CD14-positive monocyte (primary cell): ENCODE measurements around the gene DPP10. TPM values are rescaled to one million over a fixed set of nuclear protein-coding genes. Genes with fewer than 3 reads are reported as not detected.

ENCODE experiments used
- DNase-seq, 3 donors: peaks; one replicate each; pipeline ENCODE4 v3.0.0-alpha.2; 2011 to 2022
- H2AFZ ChIP-seq: 2 replicates; pipeline ENCODE4 v1.6.0; 2012; ENCODE audit warnings: mild to moderate bottlenecking, low read depth, low read length, inconsistent platforms; ENCODE audit not compliant: insufficient read depth, poor library complexity, severe bottlenecking
- H3K27ac ChIP-seq, 2 donors: 1 replicate in 1 of 2; 2 replicates in 1 of 2; pipeline ENCODE4 v1.5.1; 2012 to 2013; ENCODE audit warnings: low read length in 2 of 2, control low read depth in 1 of 2, inconsistent platforms in 1 of 2, low read depth in 1 of 2, mild to moderate bottlenecking in 1 of 2
- H3K27me3 ChIP-seq, 2 donors: one replicate each; pipeline versions ENCODE4 v1.6.0 to v1.6.1; 2011 to 2013; ENCODE audit warnings: low read length in 2 of 2; ENCODE audit not compliant: control insufficient read depth in 2 of 2, insufficient read depth in 2 of 2
- H3K36me3 ChIP-seq, 2 donors: replicated peaks in 1 of 2; 1 replicate in 1 of 2; 2 replicates in 1 of 2; pipeline versions ENCODE4 v1.5.1 to v1.6.1; 2012 to 2013; ENCODE audit warnings: low read length in 2 of 2, control low read depth in 1 of 2, inconsistent platforms in 1 of 2, mild to moderate bottlenecking in 1 of 2; ENCODE audit not compliant: insufficient read depth in 2 of 2, control insufficient read depth in 1 of 2
- H3K4me1 ChIP-seq, 2 donors: 1 replicate in 1 of 2; 2 replicates in 1 of 2; pipeline versions ENCODE4 v1.5.1 to v1.6.1; 2012 to 2013; ENCODE audit warnings: low read length in 2 of 2, control low read depth in 1 of 2, inconsistent platforms in 1 of 2, mild to moderate bottlenecking in 1 of 2, moderate library complexity in 1 of 2; ENCODE audit not compliant: insufficient read depth in 2 of 2, control insufficient read depth in 1 of 2
- H3K4me2 ChIP-seq: replicated peaks from 2 replicates; pipeline ENCODE3; 2012; ENCODE audit warnings: low read length, moderate library complexity, mild to moderate bottlenecking; ENCODE audit not compliant: poor library complexity, severe bottlenecking; ENCODE audit errors: extremely low read depth
- H3K4me3 ChIP-seq, 3 experiments: fragments of 200-600 bp in 1 of 3; sonication (generic) in 1 of 3; replicated peaks in 1 of 3; 1 replicate in 2 of 3; 2 replicates in 1 of 3; pipeline ENCODE4 v1.5.1; 2011 to 2013; ENCODE audit warnings: low read length in 3 of 3, mild to moderate bottlenecking in 3 of 3, control low read depth in 2 of 3, low read depth in 2 of 3, inconsistent platforms in 1 of 3, moderate library complexity in 1 of 3
- H3K79me2 ChIP-seq: 2 replicates; pipeline ENCODE4 v1.6.0; 2012; ENCODE audit warnings: mild to moderate bottlenecking, control low read depth, inconsistent platforms, low read length, moderate library complexity; ENCODE audit not compliant: insufficient read depth
- H3K9ac ChIP-seq: 2 replicates; pipeline ENCODE4 v1.6.0; 2017; ENCODE audit warnings: low read length, mild to moderate bottlenecking; ENCODE audit not compliant: insufficient read depth, poor library complexity, severe bottlenecking
- H3K9me3 ChIP-seq, 2 donors: replicated peaks in 1 of 2; 1 replicate in 1 of 2; 2 replicates in 1 of 2; pipeline versions ENCODE4 v1.5.1 to v1.6.1; 2012 to 2013; ENCODE audit warnings: low read length in 2 of 2, control low read depth in 1 of 2; ENCODE audit not compliant: control insufficient read depth in 1 of 2, insufficient read depth in 1 of 2
- H4K20me1 ChIP-seq: 2 replicates; pipeline ENCODE4 v1.6.0; 2012; ENCODE audit warnings: mild to moderate bottlenecking, low read length, control low read depth, moderate library complexity; ENCODE audit not compliant: insufficient read depth
- H3K27ac Mint-ChIP-seq, 7 donors: one replicate each; pipeline ENCODE4 v1.8.0; 2020; ENCODE audit warnings: mild to moderate bottlenecking in 7 of 7, mixed read lengths in 7 of 7, moderate library complexity in 6 of 7, inconsistent platforms in 2 of 7
- H3K27me3 Mint-ChIP-seq, 3 donors: one replicate each; pipeline ENCODE4 v1.8.0; 2021 to 2022; ENCODE audit warnings: low read depth in 3 of 3, mild to moderate bottlenecking in 3 of 3, mixed read lengths in 3 of 3, moderate library complexity in 3 of 3, inconsistent platforms in 1 of 3
- H3K36me3 Mint-ChIP-seq, 2 donors: one replicate each; pipeline ENCODE4 v1.8.0; 2020; ENCODE audit warnings: mixed read lengths in 2 of 2, inconsistent platforms in 1 of 2, mild to moderate bottlenecking in 1 of 2
- H3K4me1 Mint-ChIP-seq: one replicate; pipeline ENCODE4 v1.8.0; 2020; ENCODE audit warnings: mild to moderate bottlenecking, mixed read lengths
- H3K4me3 Mint-ChIP-seq, 2 donors: one replicate each; pipeline ENCODE4 v1.8.0; 2020; ENCODE audit warnings: mild to moderate bottlenecking in 2 of 2, mixed read lengths in 2 of 2, moderate library complexity in 1 of 2
- H3K9me3 Mint-ChIP-seq, 7 donors: one replicate each; pipeline ENCODE4 v1.8.0; 2020 to 2022; ENCODE audit warnings: mixed read lengths in 7 of 7, mild to moderate bottlenecking in 6 of 7, moderate library complexity in 6 of 7, inconsistent platforms in 2 of 7
- CTCF ChIP-seq: fragments of 200-600 bp; IDR thresholded peaks from one replicate; pipeline ENCODE4 v1.8.0; 2022; ENCODE audit warnings: antibody characterized with exemption, mild to moderate bottlenecking
- WGBS: methylation state at CpG from one replicate; pipeline ENCODE4 v1.1.5; 2013; ENCODE audit warnings: missing lambda C conversion rate; ENCODE audit not compliant: insufficient coverage; 5-methylcytosine and 5-hydroxymethylcytosine counted together
- intact Hi-C, 2 donors: fragments of 100-400 bp; cut with micrococcal nuclease; formaldehyde crosslinking; loops; one replicate each; pipeline versions ENCODE4 v1.15.0 to v1.15.1; 2023
- polyA plus RNA-seq, 3 donors: library from polyadenylated mRNA; depleted of rRNA in 1 of 3; unstranded in 2 of 3; stranded (reverse) in 1 of 3; fragments of 300-500 nt in 2 of 3; fragments of >200 nt in 1 of 3; fragmentation: Illumina TruSeq in 2 of 3; gene quantifications; 1 replicate in 2 of 3; 2 replicates in 1 of 3; pipeline ENCODE4 v1.2.3, GENCODE V29; 2012 to 2021

Gene DPP10
- polyA plus RNA-seq, 3 donors, result not detected

DNA sequence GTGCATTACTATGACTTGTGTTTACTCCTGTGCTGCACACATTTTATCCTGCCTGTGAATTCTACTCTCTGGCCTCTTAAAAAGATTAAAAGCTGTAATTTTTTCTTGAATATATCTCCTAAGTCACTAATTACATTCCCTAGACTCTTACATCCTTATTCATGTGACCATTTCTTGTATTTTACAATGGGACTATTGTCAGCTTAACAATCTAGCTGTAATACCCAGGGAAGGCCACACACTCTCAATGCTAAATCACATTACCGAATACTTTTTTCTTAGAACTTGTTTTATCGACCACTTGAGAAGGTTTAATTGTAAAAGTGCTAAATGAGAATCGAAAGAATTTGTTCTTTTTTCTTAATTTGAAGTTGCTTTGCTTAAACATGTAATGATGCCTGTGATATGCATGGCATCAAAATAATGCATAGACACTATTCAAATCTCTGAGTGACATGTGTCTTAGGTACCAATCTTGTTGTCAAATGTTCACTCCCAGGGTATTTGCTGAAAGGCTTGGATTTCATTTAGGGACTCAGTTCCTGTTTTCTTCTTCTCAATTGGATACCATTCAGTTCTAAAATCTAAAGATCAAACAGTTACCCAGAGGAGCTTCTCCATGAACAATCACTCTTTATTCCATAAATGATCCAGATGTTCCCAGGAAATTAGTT, 498.5 kb downstream of the DPP10 start:
- no peaks in the 10 kb centered on the region for H3K36me3 ChIP-seq
- DNase-seq, result no peak
- H2AFZ ChIP-seq, result no peak overlapping the region
- H3K9me3 Mint-ChIP-seq, result peaks cover 0 to 7% (median 1%) of the 10 kb centered on the region in 7 donors
- H3K4me2 ChIP-seq, result no peak overlapping the region
- H3K4me1 ChIP-seq, result no peaks in the 10 kb centered on the region
- no peaks in the 10 kb centered on the region for H3K79me2 ChIP-seq
- intact Hi-C loops, result no loop called here
- H3K27me3 Mint-ChIP-seq, result no peaks in the 10 kb centered on the region
- no peak overlapping the region for H3K27ac ChIP-seq
- no peak overlapping the region for H3K27ac Mint-ChIP-seq
- no peaks in the 10 kb centered on the region for H3K27me3 ChIP-seq
- WGBS, result no CpG with 5 or more reads among the region's 3 CpGs
- no peaks in the 10 kb centered on the region for H3K36me3 Mint-ChIP-seq
- H3K4me1 Mint-ChIP-seq, result no peaks in the 10 kb centered on the region
- TF ChIP-seq CTCF, result no peak
- H3K9ac ChIP-seq, result no peak overlapping the region
- H4K20me1 ChIP-seq, result no peaks in the 10 kb centered on the region
- peaks cover 0 to 6% of the 10 kb centered on the region in 2 donors for H3K9me3 ChIP-seq
- no peak overlapping the region for H3K4me3 ChIP-seq
- H3K4me3 Mint-ChIP-seq, result no peak overlapping the region

DNA sequence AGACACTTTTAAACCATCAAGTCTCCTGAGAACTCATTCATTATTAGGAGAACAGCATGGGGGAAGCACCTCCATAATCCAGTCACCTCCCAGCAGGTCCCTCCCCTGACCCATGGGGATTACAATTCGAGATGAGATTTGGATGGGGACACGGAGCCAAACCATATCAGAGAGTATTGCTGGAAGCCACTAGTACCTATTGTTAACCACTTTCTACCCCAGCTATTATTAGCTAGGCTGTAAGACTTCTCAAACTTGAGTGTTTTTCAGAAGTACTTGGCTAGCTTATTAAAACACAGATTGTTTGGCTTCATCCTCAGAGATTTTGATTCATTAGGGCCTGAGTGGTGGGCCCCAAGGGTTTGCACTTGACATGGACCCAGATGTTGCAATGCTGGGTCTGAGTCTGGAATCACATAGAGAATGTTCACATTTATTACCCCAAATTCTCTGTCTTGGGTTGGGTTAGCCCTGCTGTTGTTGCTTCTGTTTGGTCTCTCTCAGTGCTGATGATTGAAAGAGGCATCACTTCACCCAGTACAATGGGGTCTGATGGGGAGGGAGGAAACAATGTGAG, 506.9 kb downstream of the DPP10 start:
- 88% methylated on average over 2 of the region's 2 CpGs for WGBS
- Histone ChIP-seq H3K9ac (no peak overlapping the region), H3K27me3 (no peaks in the 10 kb centered on the region), H2AFZ (no peak overlapping the region), H3K79me2 (no peaks in the 10 kb centered on the region), H3K27ac (no peak overlapping the region), H3K9me3 (no peaks in the 10 kb centered on the region), H3K4me2 (no peak overlapping the region), H3K4me3 (no peak overlapping the region), H4K20me1 (no peaks in the 10 kb centered on the region), H3K4me1 (no peaks in the 10 kb centered on the region), H3K36me3 (no peaks in the 10 kb centered on the region)
- peaks cover 0 to 2% (median 0%) of the 10 kb centered on the region in 7 donors for H3K9me3 Mint-ChIP-seq
- H3K27ac Mint-ChIP-seq, result no peak overlapping the region
- H3K27me3 Mint-ChIP-seq, result no peaks in the 10 kb centered on the region
- TF ChIP-seq CTCF, result no peak
- no peak for DNase-seq
- no peaks in the 10 kb centered on the region for H3K36me3 Mint-ChIP-seq
- intact Hi-C loops, result no loop called here
- H3K4me1 Mint-ChIP-seq, result no peaks in the 10 kb centered on the region
- no peak overlapping the region for H3K4me3 Mint-ChIP-seq
